ENCODE data around the gene OR6C65.
"Not testable (repeated sequence)": the region's sequence is repeated elsewhere in the genome, so short reads cannot be mapped to it uniquely, and the experiment has no call there.

GRCh38 chr12:55413498-55414388, 13.4 kb downstream of the OR6C65 start:
- TF ChIP-seq, protein P1, sequence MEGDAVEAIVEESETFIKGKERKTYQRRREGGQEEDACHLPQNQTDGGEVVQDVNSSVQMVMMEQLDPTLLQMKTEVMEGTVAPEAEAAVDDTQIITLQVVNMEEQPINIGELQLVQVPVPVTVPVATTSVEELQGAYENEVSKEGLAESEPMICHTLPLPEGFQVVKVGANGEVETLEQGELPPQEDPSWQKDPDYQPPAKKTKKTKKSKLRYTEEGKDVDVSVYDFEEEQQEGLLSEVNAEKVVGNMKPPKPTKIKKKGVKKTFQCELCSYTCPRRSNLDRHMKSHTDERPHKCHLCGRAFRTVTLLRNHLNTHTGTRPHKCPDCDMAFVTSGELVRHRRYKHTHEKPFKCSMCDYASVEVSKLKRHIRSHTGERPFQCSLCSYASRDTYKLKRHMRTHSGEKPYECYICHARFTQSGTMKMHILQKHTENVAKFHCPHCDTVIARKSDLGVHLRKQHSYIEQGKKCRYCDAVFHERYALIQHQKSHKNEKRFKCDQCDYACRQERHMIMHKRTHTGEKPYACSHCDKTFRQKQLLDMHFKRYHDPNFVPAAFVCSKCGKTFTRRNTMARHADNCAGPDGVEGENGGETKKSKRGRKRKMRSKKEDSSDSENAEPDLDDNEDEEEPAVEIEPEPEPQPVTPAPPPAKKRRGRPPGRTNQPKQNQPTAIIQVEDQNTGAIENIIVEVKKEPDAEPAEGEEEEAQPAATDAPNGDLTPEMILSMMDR (IDR thresholded peaks at IDR 0.05) = not testable (repeated sequence)
- TF ChIP-seq EP300, POLR2A, POLR2AphosphoS5 (IDR thresholded peaks at IDR 0.05): not testable (repeated sequence)
